Measurements from ENCODE around the gene TIMMDC1. TPM values are rescaled to one million over a fixed set of nuclear protein-coding genes. Genes with fewer than 3 reads are reported as not detected.

The TIMMDC1 gene
- total and polyA plus RNA-seq, 2 of the 13 experiments (the other 11 are each of a cell fraction or from before 2014, with no cell fraction given), result 50.0 to 77.8 TPM

GRCh38 chr3:119559441-119559963, 61.2 kb downstream of the TIMMDC1 start, which contains the start of gene CD80 (continued):
- TF ChIP-seq ZNF337 (CRISPR knock-in tag; IDR thresholded peaks at IDR 0.05; ENCODE audit: borderline replicate concordance, low read depth) (no peak), MATR3 (CRISPR knock-in tag; IDR thresholded peaks at IDR 0.05) (no peak), RAD21 (CRISPR knock-in tag; IDR thresholded peaks at IDR 0.05) (peak; percentile 55; the same call in 1 of the 2 replicates), POGZ (CRISPR knock-in tag; IDR thresholded peaks at IDR 0.05) (no peak), PRMT3 (CRISPR knock-in tag; IDR thresholded peaks at IDR 0.05; ENCODE audit: borderline replicate concordance, low read depth) (no peak)

- peaks cover 0 to 7% of the 10 kb centered on the region in 2 experiments; a peak in 1 of 5 replicates for H3K27me3 ChIP-seq (ENCODE audit: control insufficient read depth in 1 of 2, insufficient read depth in 2 of 2, low read length in 2 of 2)
- no peak overlapping the region for H3K27ac ChIP-seq (ENCODE audit: extremely low read length, insufficient read depth, low read length)
- no peaks in the 10 kb centered on the region for H3K36me3 ChIP-seq (replicated peaks in 1 of 2; ENCODE audit: control insufficient read depth in 1 of 2, insufficient read depth in 2 of 2, low read length in 2 of 2)
- no peak for TF ChIP-seq TBL1XR1 (IDR thresholded peaks at IDR 0.05; ENCODE audit: borderline replicate concordance, low read length, partially characterized antibody)
- 42% methylated on average over 5 of the region's 5 CpGs for WGBS (ENCODE audit: low lambda C conversion rate)
- no peak overlapping the region for H3K4me3 ChIP-seq (replicated peaks in 1 of 3; ENCODE audit: insufficient read depth in 1 of 3, low read depth in 2 of 3, low read length in 3 of 3)
- in situ Hi-C loops (cut with HindIII; ENCODE audit: extremely low pct_ligation_motif_present, low pct_unique_long_range_greater_than_20kb), result no loop called here
- H3K9me3 ChIP-seq (ENCODE audit: low read length), result no peaks in the 10 kb centered on the region
- intact Hi-C loops (cut with micrococcal nuclease; ENCODE audit: unreplicated experiment), result no loop called here
- H3K4me2 ChIP-seq (ENCODE audit: low read depth, low read length), result no peak overlapping the region
- H3K9ac ChIP-seq (ENCODE audit: insufficient read depth, low read depth, low read length), result no peak overlapping the region
- no peak for FAIRE-seq
- no TSS peak for BruUV-seq (replicated peaks)
- no peaks in the 10 kb centered on the region for H3K4me1 ChIP-seq (ENCODE audit: insufficient read depth, low read length)
- POLR2A ChIA-PET, result no interaction called here
- H2AFZ ChIP-seq (ENCODE audit: low read length), result no peak overlapping the region
- CTCF ChIA-PET (ENCODE audit: low intra/inter-chr PET ratio, low total read pairs), result interaction anchor here (1.5 kb wide), 1 partner anchor 180 kb away, joined by 4 read pairs; no protein-coding TSS in a partner anchor
- no peaks in the 10 kb centered on the region for H4K20me1 ChIP-seq (ENCODE audit: insufficient read depth, low read length)
- ATAC-seq, result no peak; the same call in 2 of the 3 replicates
- H3K79me2 ChIP-seq (ENCODE audit: insufficient read depth, low read length), result no peaks in the 10 kb centered on the region
- DNase-seq (ENCODE audit: low spot score), result no peak
Observed at GRCh38 chr3:119560160-119560559, 61.8 kb downstream of the TIMMDC1 start.

Data from HepG2 (cell line).